Tibial nerve (tissue), 4 donors: ENCODE data around the gene NUTM1. TPM values are rescaled to one million over a fixed set of nuclear protein-coding genes. Genes with fewer than 3 reads are reported as not detected.

Source experiments
- DNase-seq, 2 donors: peaks; one replicate each; pipeline ENCODE4 v3.0.0-alpha.2; 2019; ENCODE audit warnings: low spot score in 2 of 2
- H3K27ac ChIP-seq, 4 donors: fragments of 200-600 bp; sonication (generic) in 3 of 4; one replicate each; pipeline ENCODE4 v1.5.1; 2017 to 2019; ENCODE audit warnings: mild to moderate bottlenecking in 1 of 4
- H3K27me3 ChIP-seq, 2 donors: fragments of 200-600 bp; sonication (generic) in 1 of 2; one replicate each; pipeline versions ENCODE4 v1.5.1 to v1.6.0; 2017 to 2019
- H3K36me3 ChIP-seq, 3 donors: fragments of 200-600 bp; sonication (generic); one replicate each; pipeline ENCODE4 v1.5.1; 2018 to 2019
- H3K4me1 ChIP-seq, 4 donors: fragments of 200-600 bp; sonication (generic) in 3 of 4; one replicate each; pipeline ENCODE4 v1.5.1; 2017 to 2019
- H3K4me3 ChIP-seq, 4 donors: fragments of 200-600 bp; sonication (generic) in 3 of 4; one replicate each; pipeline ENCODE4 v1.5.1; 2017 to 2019; ENCODE audit warnings: mild to moderate bottlenecking in 1 of 4, moderate library complexity in 1 of 4
- H3K9me3 ChIP-seq, 4 donors: fragments of 200-600 bp; sonication (generic) in 3 of 4; one replicate each; pipeline ENCODE4 v1.5.1; 2017 to 2019
- CTCF ChIP-seq, 5 experiments: fragments of 200-600 bp in 3 of 5; fragments of 450-650 bp in 2 of 5; sonication (generic) in 3 of 5; IDR thresholded peaks; one replicate each; pipeline ENCODE4 v1.5.1; 2016 to 2019; ENCODE audit warnings: antibody characterized with exemption in 5 of 5, mild to moderate bottlenecking in 3 of 5, moderate library complexity in 2 of 5
- EP300 ChIP-seq, 2 donors: sonication (generic); formaldehyde crosslinking; IDR thresholded peaks; one replicate each; pipeline ENCODE4 v1.6.1; 2017; ENCODE audit warnings: antibody characterized with exemption in 2 of 2, mild to moderate bottlenecking in 1 of 2
- POLR2A ChIP-seq, 2 donors: fragments of 450-650 bp; IDR thresholded peaks; one replicate each; pipeline ENCODE4 v1.6.1; 2017; ENCODE audit warnings: antibody characterized with exemption in 2 of 2, mild to moderate bottlenecking in 2 of 2, moderate library complexity in 2 of 2
- WGBS, 2 donors: methylation state at CpG; one replicate each; pipeline ENCODE4 v1.1.5; 2018; 5-methylcytosine and 5-hydroxymethylcytosine counted together
- total RNA-seq, 4 donors: library from RNA; depleted of rRNA; stranded (reverse); fragments of >200 nt; gene quantifications; one replicate each; pipeline ENCODE4 v1.1.0, GENCODE V29; 2016

NUTM1 gene
- total RNA-seq, 4 donors from 2014 or later = not detected

GRCh38 chr15:34332553-34333120, 10.5 kb upstream of the NUTM1 start:
- TF ChIP-seq CTCF (IDR thresholded peaks at IDR 0.05) (no peak), EP300 (IDR thresholded peaks at IDR 0.05) (no peak), POLR2A (IDR thresholded peaks at IDR 0.05) (no peak)
- WGBS, 2 donors = 95% methylated on average over 6 of the region's 6 CpGs

GRCh38 chr15:34334672-34335071, 8.4 kb upstream of the NUTM1 start:
- peaks cover 0 to 38% (median 13%) of the 10 kb centered on the region in 4 donors for H3K4me1 ChIP-seq
- TF ChIP-seq POLR2A (IDR thresholded peaks at IDR 0.05) (no peak), CTCF (IDR thresholded peaks at IDR 0.05) (no peak), EP300 (IDR thresholded peaks at IDR 0.05) (no peak)
- H3K27me3 ChIP-seq = no peaks in the 10 kb centered on the region
- DNase-seq = no peak
- 72 to 77% methylated on average over 4 of the region's 4 CpGs for WGBS, 2 donors
- H3K9me3 ChIP-seq = no peaks in the 10 kb centered on the region
- H3K27ac ChIP-seq = peak overlapping the region in 3 of 4 donors; percentile 30 to 95 (median 94)
- no peaks in the 10 kb centered on the region for H3K36me3 ChIP-seq
- peak overlapping the region in 1 of 4 donors; percentile 3 for H3K4me3 ChIP-seq

More at GRCh38 chr15:34332553-34333120, 10.5 kb upstream of the NUTM1 start:
- Histone ChIP-seq H3K4me1 (peaks cover 0 to 34% (median 11%) of the 10 kb centered on the region in 4 donors), H3K4me3 (no peak overlapping the region), H3K9me3 (no peaks in the 10 kb centered on the region), H3K27ac (no peak overlapping the region), H3K27me3 (no peaks in the 10 kb centered on the region), H3K36me3 (no peaks in the 10 kb centered on the region)
- no peak for DNase-seq

- Histone ChIP-seq H3K36me3 (peaks cover 0 to 7% (median 0%) of the 10 kb centered on the region in 3 donors), H3K4me1 (peaks cover 0 to 44% (median 13%) of the 10 kb centered on the region in 4 donors), H3K27me3 (no peaks in the 10 kb centered on the region), H3K9me3 (no peaks in the 10 kb centered on the region), H3K27ac (peak overlapping the region in 3 of 4 donors; percentile 30 to 95 (median 94)), H3K4me3 (peak overlapping the region in 2 of 4 donors; percentile 85 to 97)
- TF ChIP-seq EP300 (IDR thresholded peaks at IDR 0.05) (peak in 1 of 2 donors; percentile 40), POLR2A (IDR thresholded peaks at IDR 0.05) (no peak)
- WGBS, 2 donors = 80 to 82% methylated on average over 3 of the region's 3 CpGs
- DNase-seq = no peak
Measured at GRCh38 chr15:34335176-34336032, 7.7 kb upstream of the NUTM1 start.

- Histone ChIP-seq H3K4me3 (peak overlapping the region; percentile 61 to 97 (median 75)), H3K27me3 (no peaks in the 10 kb centered on the region), H3K4me1 (peaks cover 0 to 54% (median 14%) of the 10 kb centered on the region in 4 donors), H3K27ac (peak overlapping the region in 2 of 4 donors; percentile 94 to 95), H3K36me3 (peaks cover 0 to 17% (median 0%) of the 10 kb centered on the region in 3 donors), H3K9me3 (no peaks in the 10 kb centered on the region)
- DNase-seq = no peak
- WGBS, 2 donors = 81 to 83% methylated on average over 16 of the region's 16 CpGs
- TF ChIP-seq EP300 (IDR thresholded peaks at IDR 0.05) (no peak), POLR2A (IDR thresholded peaks at IDR 0.05) (no peak), CTCF (IDR thresholded peaks at IDR 0.05) (no peak)
Measured at GRCh38 chr15:34336231-34336990, 6.7 kb upstream of the NUTM1 start.

- 3 to 5% methylated on average over 23 to 26 of the region's 26 CpGs for WGBS, 2 donors
- Histone ChIP-seq H3K36me3 (peaks cover 0 to 22% (median 0%) of the 10 kb centered on the region in 3 donors), H3K4me1 (peaks cover 0 to 61% (median 19%) of the 10 kb centered on the region in 4 donors)
Measured at GRCh38 chr15:34336991-34337556, 6.0 kb upstream of the NUTM1 start.

More at GRCh38 chr15:34336991-34337556, 6.0 kb upstream of the NUTM1 start:
- no peaks in the 10 kb centered on the region for H3K27me3 ChIP-seq
- H3K9me3 ChIP-seq = no peaks in the 10 kb centered on the region
- H3K27ac ChIP-seq = peak overlapping the region; percentile 63 to 95 (median 84)
- peak in 1 of 2 donors; percentile 19 for DNase-seq
- H3K4me3 ChIP-seq = peak overlapping the region; percentile 61 to 97 (median 75)
- no peak for TF ChIP-seq CTCF (IDR thresholded peaks at IDR 0.05)
- no peak for TF ChIP-seq EP300 (IDR thresholded peaks at IDR 0.05)
- no peak for TF ChIP-seq POLR2A (IDR thresholded peaks at IDR 0.05)
